Glutamatergic neuron (in vitro differentiated cells): ENCODE data around the gene TAF11. TPM values are rescaled to one million over a fixed set of nuclear protein-coding genes. Genes with fewer than 3 reads are reported as not detected.
"Not testable (repeated sequence)": the region's sequence is repeated elsewhere in the genome, so short reads cannot be mapped to it uniquely, and the experiment has no call there.

Experiments
- DNase-seq: peaks from one replicate; pipeline ENCODE4 v3.0.0; 2022
- H3K27ac Mint-ChIP-seq: one replicate; pipeline ENCODE4 v1.8.0; 2020; ENCODE audit warnings: mild to moderate bottlenecking, mixed read lengths, inconsistent platforms; ENCODE audit not compliant: unreplicated experiment
- H3K27me3 Mint-ChIP-seq: one replicate; pipeline ENCODE4 v1.8.0; 2020; ENCODE audit warnings: mild to moderate bottlenecking, moderate library complexity, mixed read lengths, inconsistent platforms; ENCODE audit not compliant: unreplicated experiment
- H3K36me3 Mint-ChIP-seq: one replicate; pipeline ENCODE4 v1.8.0; 2020; ENCODE audit warnings: mild to moderate bottlenecking, mixed read lengths, inconsistent platforms; ENCODE audit not compliant: unreplicated experiment
- H3K4me1 Mint-ChIP-seq: one replicate; pipeline ENCODE4 v1.8.0; 2020; ENCODE audit warnings: mild to moderate bottlenecking, low read depth, mixed read lengths, inconsistent platforms; ENCODE audit not compliant: unreplicated experiment
- H3K4me3 Mint-ChIP-seq: one replicate; pipeline ENCODE4 v1.8.0; 2020; ENCODE audit warnings: mild to moderate bottlenecking, mixed read lengths, inconsistent platforms; ENCODE audit not compliant: unreplicated experiment
- H3K9me3 Mint-ChIP-seq: one replicate; pipeline ENCODE4 v1.8.0; 2020; ENCODE audit warnings: mild to moderate bottlenecking, moderate library complexity, mixed read lengths, inconsistent platforms; ENCODE audit not compliant: unreplicated experiment
- CTCF ChIP-seq: fragments of 200-600 bp; sonication (generic); IDR thresholded peaks from one replicate; pipeline ENCODE4 v1.5.0; 2021; ENCODE audit not compliant: partially characterized antibody, unreplicated experiment
- total RNA-seq: library from RNA; stranded (reverse); fragmentation: NEBNext Ultra II Directional; extraction: Animal tissue kit (Norgen Biotek cat#: 25700); gene quantifications from one replicate; pipeline ENCODE4 v1.2.1, GENCODE V29; 2021; ENCODE audit not compliant: unreplicated experiment

Gene TAF11
- total RNA-seq, 1 donor from 2014 or later = 48.5 TPM

GRCh38 chr6:34888514-34888856, 643 bp upstream of the TAF11 start:
- H3K36me3 Mint-ChIP-seq = no peaks in the 10 kb centered on the region
- TF ChIP-seq CTCF = no peak
- no peak for DNase-seq
- peak overlapping the region; percentile 30 for H3K27ac Mint-ChIP-seq
- peaks cover 5% of the 10 kb centered on the region for H3K27me3 Mint-ChIP-seq
- peaks cover 7% of the 10 kb centered on the region for H3K9me3 Mint-ChIP-seq
- peaks cover 9% of the 10 kb centered on the region for H3K4me1 Mint-ChIP-seq
- H3K4me3 Mint-ChIP-seq = peak overlapping the region; percentile 100

DNA sequence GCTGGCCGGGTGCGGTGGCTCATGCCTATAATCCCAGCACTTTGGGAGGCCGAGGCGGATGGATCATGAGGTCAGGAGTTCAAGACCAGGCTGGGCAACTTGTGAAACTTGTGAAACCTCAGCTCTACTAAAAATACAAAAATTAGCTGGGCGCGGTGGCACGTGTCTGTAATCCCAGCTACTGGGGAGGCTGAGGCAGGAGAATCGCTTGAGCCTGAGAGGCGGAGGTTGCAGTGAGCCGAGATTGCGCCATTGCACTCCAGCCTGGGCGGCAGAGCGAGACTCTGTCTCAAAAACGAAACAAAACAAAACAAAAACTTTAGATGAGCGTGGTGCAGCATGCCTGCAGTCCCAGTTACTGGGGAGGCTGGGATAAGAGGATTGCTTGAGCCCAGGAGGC, 2.0 kb downstream of the TAF11 start:
- not testable (repeated sequence) for H3K27ac Mint-ChIP-seq, H3K27me3 Mint-ChIP-seq, H3K4me3 Mint-ChIP-seq, DNase-seq, H3K4me1 Mint-ChIP-seq, H3K36me3 Mint-ChIP-seq, H3K9me3 Mint-ChIP-seq

- DNase-seq = no peak
- H3K36me3 Mint-ChIP-seq = no peaks in the 10 kb centered on the region
- no peak overlapping the region for H3K27ac Mint-ChIP-seq
- H3K27me3 Mint-ChIP-seq = peaks cover 5% of the 10 kb centered on the region
- no peak for TF ChIP-seq CTCF
- peaks cover 5% of the 10 kb centered on the region for H3K9me3 Mint-ChIP-seq
- H3K4me1 Mint-ChIP-seq = peaks cover 7% of the 10 kb centered on the region
- H3K4me3 Mint-ChIP-seq = no peak overlapping the region
Observed at GRCh38 chr6:34884996-34885395, 2.8 kb downstream of the TAF11 start.

DNA sequence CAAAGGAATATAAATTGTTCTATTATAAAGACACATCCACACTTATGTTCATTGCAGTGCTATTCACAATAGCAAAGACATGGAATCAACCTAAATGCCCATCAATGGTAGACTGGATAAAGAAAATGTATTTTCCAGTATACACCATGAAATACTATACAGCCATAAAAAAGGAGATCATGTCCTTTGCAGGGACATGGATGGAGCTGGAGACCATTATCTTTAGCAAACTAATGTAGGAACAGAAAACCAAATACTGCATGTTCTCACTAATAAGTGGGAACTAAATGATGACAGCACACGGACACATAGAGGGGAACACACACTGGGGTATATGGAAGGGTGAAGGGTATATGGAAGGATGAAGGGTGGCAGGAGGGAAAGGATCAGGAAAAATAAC, 3.8 kb downstream of the TAF11 start:
- not testable (repeated sequence) for H3K4me1 Mint-ChIP-seq, DNase-seq, H3K27me3 Mint-ChIP-seq, H3K36me3 Mint-ChIP-seq, H3K27ac Mint-ChIP-seq, H3K9me3 Mint-ChIP-seq, H3K4me3 Mint-ChIP-seq

GRCh38 chr6:34877869-34878485, 9.9 kb downstream of the TAF11 start:
- Mint-ChIP-seq H3K4me1 (peaks cover 3% of the 10 kb centered on the region), H3K27me3 (peaks cover 3% of the 10 kb centered on the region), H3K36me3 (peaks cover 5% of the 10 kb centered on the region), H3K4me3 (no peak overlapping the region), H3K9me3 (no peaks in the 10 kb centered on the region), H3K27ac (no peak overlapping the region)
- TF ChIP-seq CTCF = no peak
- no peak for DNase-seq

- peaks cover 3% of the 10 kb centered on the region for H3K27me3 Mint-ChIP-seq
- TF ChIP-seq CTCF = no peak
Observed at GRCh38 chr6:34877259-34877658, 10.6 kb downstream of the TAF11 start.

More at GRCh38 chr6:34877259-34877658, 10.6 kb downstream of the TAF11 start:
- Mint-ChIP-seq H3K27ac (no peak overlapping the region), H3K9me3 (no peaks in the 10 kb centered on the region), H3K4me3 (no peak overlapping the region), H3K4me1 (peaks cover 3% of the 10 kb centered on the region), H3K36me3 (peaks cover 5% of the 10 kb centered on the region)
- DNase-seq = no peak
